ENCODE results near the gene RORC.

DNA sequence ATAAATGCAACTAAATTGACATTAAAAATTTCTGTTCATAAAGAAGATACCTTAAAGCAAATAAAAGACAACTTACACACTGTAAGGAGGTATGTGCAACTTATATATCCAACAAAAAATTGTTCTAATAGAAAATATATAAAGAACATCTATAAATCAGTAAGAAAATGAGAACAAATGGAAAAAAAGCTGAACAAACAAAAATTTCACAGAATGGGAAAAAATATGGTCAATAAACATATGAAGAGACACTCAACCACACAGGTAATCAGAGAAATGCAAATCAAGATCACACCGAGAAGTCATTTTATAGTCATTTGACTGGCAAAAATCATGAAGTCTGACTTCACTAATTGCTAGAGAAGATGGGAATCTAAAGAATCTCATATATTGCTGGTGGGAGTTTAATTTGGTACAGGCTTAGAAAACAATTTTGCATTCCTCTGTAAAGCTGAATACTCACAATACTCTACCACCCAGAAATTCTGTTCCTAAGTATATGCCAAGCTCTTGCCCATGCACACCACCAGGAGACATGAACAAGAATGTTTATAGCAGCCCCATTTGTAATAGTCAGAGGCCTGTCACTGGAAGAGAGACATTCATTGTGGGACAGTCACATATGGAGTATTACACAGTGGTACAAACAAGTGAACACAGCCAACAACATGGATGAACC is 44.0 kb upstream of the RORC start:
- no peak for TF ChIP-seq POLR2A (IDR thresholded peaks at IDR 0.05)
- TF ChIP-seq, protein P1, sequence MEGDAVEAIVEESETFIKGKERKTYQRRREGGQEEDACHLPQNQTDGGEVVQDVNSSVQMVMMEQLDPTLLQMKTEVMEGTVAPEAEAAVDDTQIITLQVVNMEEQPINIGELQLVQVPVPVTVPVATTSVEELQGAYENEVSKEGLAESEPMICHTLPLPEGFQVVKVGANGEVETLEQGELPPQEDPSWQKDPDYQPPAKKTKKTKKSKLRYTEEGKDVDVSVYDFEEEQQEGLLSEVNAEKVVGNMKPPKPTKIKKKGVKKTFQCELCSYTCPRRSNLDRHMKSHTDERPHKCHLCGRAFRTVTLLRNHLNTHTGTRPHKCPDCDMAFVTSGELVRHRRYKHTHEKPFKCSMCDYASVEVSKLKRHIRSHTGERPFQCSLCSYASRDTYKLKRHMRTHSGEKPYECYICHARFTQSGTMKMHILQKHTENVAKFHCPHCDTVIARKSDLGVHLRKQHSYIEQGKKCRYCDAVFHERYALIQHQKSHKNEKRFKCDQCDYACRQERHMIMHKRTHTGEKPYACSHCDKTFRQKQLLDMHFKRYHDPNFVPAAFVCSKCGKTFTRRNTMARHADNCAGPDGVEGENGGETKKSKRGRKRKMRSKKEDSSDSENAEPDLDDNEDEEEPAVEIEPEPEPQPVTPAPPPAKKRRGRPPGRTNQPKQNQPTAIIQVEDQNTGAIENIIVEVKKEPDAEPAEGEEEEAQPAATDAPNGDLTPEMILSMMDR (IDR thresholded peaks at IDR 0.05): no peak
